Smooth muscle cell (in vitro differentiated cells): ENCODE results near the gene ZDHHC9. TPM values are rescaled to one million over a fixed set of nuclear protein-coding genes. Genes with fewer than 3 reads are reported as not detected.

Source experiments
- DNase-seq: peaks from one replicate; lab custom pipeline; 2025; ENCODE audit not compliant: unreplicated experiment; lab: John Stamatoyannopoulos, UW
- H2AFZ ChIP-seq: fragments of 200-600 bp; sonication (generic); 2 replicates; pipeline ENCODE4 v1.6.0; 2016; ENCODE audit warnings: antibody characterized with exemption, low read depth, mild to moderate bottlenecking
- H3F3A ChIP-seq: fragments of 200-600 bp; sonication (generic); 2 replicates; pipeline ENCODE4 v1.6.0; 2017; ENCODE audit warnings: antibody characterized with exemption, low read depth
- H3K27ac ChIP-seq: fragments of 200-600 bp; sonication (generic); 2 replicates; pipeline ENCODE4 v1.5.1; 2016; ENCODE audit warnings: low read depth, mild to moderate bottlenecking
- H3K27me3 ChIP-seq: fragments of 200-600 bp; sonication (generic); 2 replicates; pipeline ENCODE4 v1.6.1; 2016; ENCODE audit warnings: low read depth, mild to moderate bottlenecking
- H3K36me3 ChIP-seq: fragments of 200-600 bp; sonication (generic); 2 replicates; pipeline ENCODE4 v1.5.1; 2016; ENCODE audit warnings: low read depth
- H3K4me1 ChIP-seq: fragments of 200-600 bp; sonication (generic); 2 replicates; pipeline ENCODE4 v1.5.1; 2016; ENCODE audit warnings: low read depth
- H3K4me2 ChIP-seq: fragments of 200-600 bp; sonication (generic); 2 replicates; pipeline ENCODE4 v1.6.0; 2016; ENCODE audit warnings: mild to moderate bottlenecking
- H3K4me3 ChIP-seq: fragments of 200-600 bp; sonication (generic); 2 replicates; pipeline ENCODE4 v1.5.1; 2016; ENCODE audit warnings: mild to moderate bottlenecking
- H3K79me2 ChIP-seq: fragments of 200-600 bp; sonication (generic); 2 replicates; pipeline ENCODE4 v1.6.0; 2016; ENCODE audit warnings: low read depth, mild to moderate bottlenecking
- H3K9ac ChIP-seq: fragments of 200-600 bp; sonication (generic); 2 replicates; pipeline ENCODE4 v1.6.0; 2016; ENCODE audit warnings: low read depth
- H3K9me3 ChIP-seq: fragments of 200-600 bp; sonication (generic); replicated peaks from 2 replicates; pipeline ENCODE4 v1.5.1; 2016; ENCODE audit warnings: low read depth
- H4K20me1 ChIP-seq: fragments of 200-600 bp; sonication (generic); 2 replicates; pipeline ENCODE4 v1.6.0; 2016; ENCODE audit warnings: low read depth
- WGBS: methylation state at CpG from one replicate; pipeline ENCODE4 v1.1.7; 2016; ENCODE audit warnings: low lambda C conversion rate; 5-methylcytosine and 5-hydroxymethylcytosine counted together
- polyA plus RNA-seq: library from polyadenylated mRNA; unstranded; fragments of >200 nt; fragmentation: Nextera tagmentation; extraction: Ambion mirVana; gene quantifications from 2 replicates; pipeline ENCODE4 v1.2.1, GENCODE V29; 2016
- total RNA-seq: library from RNA; depleted of rRNA; stranded (reverse); fragments of >200 nt; gene quantifications from 2 replicates; pipeline ENCODE4 v1.2.3, GENCODE V29; 2014
- TF ChIP-seq, protein P1 (sequence below): fragments of 200-600 bp; sonication (generic); IDR thresholded peaks from 2 replicates; pipeline ENCODE4 v1.5.1; 2017; ENCODE audit warnings: borderline replicate concordance, mild to moderate bottlenecking, antibody characterized with exemption; ENCODE audit not compliant: insufficient read depth, poor library complexity, severe bottlenecking

The ZDHHC9 gene
- total and polyA plus RNA-seq, 2 experiments from 2014 or later: 44.3 to 45.7 TPM

DNA sequence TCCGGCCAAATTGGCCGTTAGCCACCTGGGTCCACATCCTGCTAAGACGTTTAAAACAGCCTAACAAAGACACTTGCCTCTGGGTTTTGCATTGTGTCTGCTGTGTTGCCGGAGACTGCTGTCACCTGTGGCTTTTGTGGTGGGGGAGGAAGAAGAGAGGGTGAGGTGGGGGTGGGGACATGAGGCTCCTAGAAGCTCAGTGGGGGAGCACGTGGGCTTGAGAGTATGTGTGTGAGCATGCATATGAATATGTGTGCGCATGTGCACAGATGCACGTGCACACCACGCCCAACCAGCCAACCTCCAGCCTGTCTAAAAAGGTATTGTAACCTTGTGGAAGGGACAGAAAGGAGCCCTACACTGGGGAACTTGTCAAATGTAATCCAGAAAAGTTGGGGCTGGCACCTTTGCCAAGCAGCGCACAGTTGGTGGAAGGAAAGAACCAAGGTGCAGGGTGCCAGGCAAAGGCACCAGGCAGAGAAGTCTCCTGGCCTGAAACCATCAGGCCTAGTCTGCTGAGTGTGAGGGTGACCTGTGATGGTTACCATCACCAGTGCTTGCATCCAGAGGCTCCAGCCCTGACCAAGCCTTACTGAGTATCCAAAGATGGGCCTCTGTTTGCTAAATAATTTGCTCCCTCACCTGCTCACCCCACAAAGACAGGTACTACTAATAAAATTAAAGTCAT lies 74.1 kb downstream of the ZDHHC9 start:
- Histone ChIP-seq H3F3A (no peaks in the 10 kb centered on the region), H3K9ac (no peak overlapping the region), H3K4me1 (no peaks in the 10 kb centered on the region), H3K9me3 (no peaks in the 10 kb centered on the region), H3K27me3 (no peaks in the 10 kb centered on the region), H2AFZ (no peak overlapping the region), H4K20me1 (no peaks in the 10 kb centered on the region), H3K4me3 (no peak overlapping the region), H3K36me3 (no peaks in the 10 kb centered on the region), H3K4me2 (no peak overlapping the region), H3K27ac (no peak overlapping the region), H3K79me2 (no peaks in the 10 kb centered on the region)
- 80% methylated on average over 9 of the region's 9 CpGs for WGBS
- DNase-seq: no peak
- TF ChIP-seq, protein P1, sequence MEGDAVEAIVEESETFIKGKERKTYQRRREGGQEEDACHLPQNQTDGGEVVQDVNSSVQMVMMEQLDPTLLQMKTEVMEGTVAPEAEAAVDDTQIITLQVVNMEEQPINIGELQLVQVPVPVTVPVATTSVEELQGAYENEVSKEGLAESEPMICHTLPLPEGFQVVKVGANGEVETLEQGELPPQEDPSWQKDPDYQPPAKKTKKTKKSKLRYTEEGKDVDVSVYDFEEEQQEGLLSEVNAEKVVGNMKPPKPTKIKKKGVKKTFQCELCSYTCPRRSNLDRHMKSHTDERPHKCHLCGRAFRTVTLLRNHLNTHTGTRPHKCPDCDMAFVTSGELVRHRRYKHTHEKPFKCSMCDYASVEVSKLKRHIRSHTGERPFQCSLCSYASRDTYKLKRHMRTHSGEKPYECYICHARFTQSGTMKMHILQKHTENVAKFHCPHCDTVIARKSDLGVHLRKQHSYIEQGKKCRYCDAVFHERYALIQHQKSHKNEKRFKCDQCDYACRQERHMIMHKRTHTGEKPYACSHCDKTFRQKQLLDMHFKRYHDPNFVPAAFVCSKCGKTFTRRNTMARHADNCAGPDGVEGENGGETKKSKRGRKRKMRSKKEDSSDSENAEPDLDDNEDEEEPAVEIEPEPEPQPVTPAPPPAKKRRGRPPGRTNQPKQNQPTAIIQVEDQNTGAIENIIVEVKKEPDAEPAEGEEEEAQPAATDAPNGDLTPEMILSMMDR: no peak

DNA sequence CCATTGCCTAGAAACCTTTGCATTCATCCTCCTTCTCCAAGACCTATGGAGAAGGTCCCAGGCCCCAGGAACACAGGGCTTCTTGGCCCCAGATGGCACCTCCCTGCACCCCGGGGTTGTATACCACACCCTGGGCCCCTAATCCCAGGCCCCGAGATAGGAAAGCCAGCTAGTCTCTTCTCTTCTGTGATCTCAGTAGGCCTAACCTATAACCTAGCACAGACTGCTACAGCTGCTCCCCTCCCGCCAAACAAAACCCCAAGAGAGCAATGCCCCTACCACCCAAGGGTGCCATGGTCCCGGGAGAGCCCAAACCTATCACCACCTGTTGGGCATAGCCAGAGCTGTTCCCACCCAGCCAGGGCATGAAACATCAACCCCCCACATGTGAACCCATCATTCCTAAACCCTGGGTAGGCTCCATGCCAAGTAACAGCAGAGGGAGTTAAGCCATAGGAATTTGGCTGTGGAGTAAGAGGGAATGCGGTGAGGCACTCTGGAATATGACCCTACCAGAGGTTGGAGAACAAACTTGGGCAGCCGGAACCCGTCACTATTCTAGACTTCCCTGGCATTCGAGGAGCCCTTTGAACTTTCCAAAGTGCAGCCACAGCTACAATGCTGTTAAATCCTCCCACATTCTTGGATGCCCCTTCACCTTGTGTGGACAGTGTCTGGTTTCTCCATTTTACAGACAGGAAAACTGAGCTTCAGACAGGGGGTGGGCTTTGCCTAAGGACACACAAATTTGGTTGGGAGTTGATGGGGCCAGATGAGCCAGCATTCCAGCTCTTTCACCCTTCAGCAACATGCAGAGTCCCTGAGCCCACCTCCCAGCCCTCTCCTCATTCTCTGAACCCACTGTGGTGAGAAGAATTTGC lies 74.9 kb downstream of the ZDHHC9 start:
- H4K20me1 ChIP-seq: no peaks in the 10 kb centered on the region
- no peak overlapping the region for H3K4me2 ChIP-seq
- DNase-seq: no peak
- no peaks in the 10 kb centered on the region for H3K27me3 ChIP-seq
- H3K9ac ChIP-seq: no peak overlapping the region
- H3K36me3 ChIP-seq: no peaks in the 10 kb centered on the region
- H3F3A ChIP-seq: no peaks in the 10 kb centered on the region
- H2AFZ ChIP-seq: no peak overlapping the region
- no peak overlapping the region for H3K27ac ChIP-seq
- H3K79me2 ChIP-seq: no peaks in the 10 kb centered on the region
- H3K4me3 ChIP-seq: no peak overlapping the region
- 84% methylated on average over 8 of the region's 8 CpGs for WGBS
- no peaks in the 10 kb centered on the region for H3K9me3 ChIP-seq
- H3K4me1 ChIP-seq: no peaks in the 10 kb centered on the region
- TF ChIP-seq, protein P1: no peak

DNA sequence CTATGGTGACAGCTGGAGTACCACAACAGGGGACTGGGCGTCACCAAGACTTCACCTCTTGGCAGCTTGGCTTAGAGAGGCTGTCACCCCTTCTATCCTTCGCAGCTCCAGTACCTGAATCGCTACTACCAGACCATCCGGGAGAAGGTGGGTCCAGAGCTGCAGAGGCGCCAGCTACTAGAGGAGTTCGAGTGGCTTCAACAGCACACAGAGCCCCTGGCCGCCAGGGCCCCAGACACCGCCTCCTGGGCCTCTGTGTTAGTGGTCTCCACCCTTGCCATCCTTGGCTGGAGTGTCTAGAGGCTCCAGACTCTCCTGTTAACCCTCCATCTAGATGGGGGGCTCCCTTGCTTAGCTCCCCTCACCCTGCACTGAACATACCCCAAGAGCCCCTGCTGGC lies 75.5 kb downstream of the ZDHHC9 start:
- Histone ChIP-seq H3K9ac (no peak overlapping the region), H3K27me3 (no peaks in the 10 kb centered on the region), H2AFZ (no peak overlapping the region), H3K36me3 (no peaks in the 10 kb centered on the region), H4K20me1 (no peaks in the 10 kb centered on the region), H3K27ac (no peak overlapping the region), H3K4me2 (no peak overlapping the region), H3K4me1 (no peaks in the 10 kb centered on the region), H3K4me3 (no peak overlapping the region), H3K79me2 (no peaks in the 10 kb centered on the region), H3K9me3 (no peaks in the 10 kb centered on the region), H3F3A (no peaks in the 10 kb centered on the region)
- WGBS: 82% methylated on average over 8 of the region's 8 CpGs
- TF ChIP-seq, protein P1: no peak
- DNase-seq: no peak

DNA sequence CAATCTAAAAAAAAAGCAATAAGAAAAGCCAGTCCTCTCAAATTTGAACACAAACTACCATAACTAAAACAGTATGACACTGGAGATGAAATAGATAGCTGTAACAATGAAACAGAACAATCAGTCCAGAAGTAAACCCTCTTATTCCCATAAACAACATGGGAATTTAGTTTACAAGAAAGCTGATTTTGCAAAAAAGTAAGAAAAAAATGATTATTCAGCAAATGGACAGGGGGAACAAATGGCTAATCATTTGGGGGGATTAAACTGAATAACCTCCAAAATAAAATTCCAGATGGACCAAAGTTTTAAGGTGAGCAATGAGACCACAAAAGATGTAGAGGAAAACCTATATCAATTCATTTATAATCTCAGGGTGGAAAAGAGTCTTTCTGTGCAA lies 80.0 kb downstream of the ZDHHC9 start:
- Histone ChIP-seq H3K36me3 (no peaks in the 10 kb centered on the region), H3K9ac (no peak overlapping the region), H3F3A (no peaks in the 10 kb centered on the region), H3K4me1 (no peaks in the 10 kb centered on the region), H3K27me3 (no peaks in the 10 kb centered on the region), H3K27ac (no peak overlapping the region), H3K4me2 (no peak overlapping the region), H2AFZ (no peak overlapping the region), H3K4me3 (no peak overlapping the region), H4K20me1 (no peaks in the 10 kb centered on the region), H3K79me2 (no peaks in the 10 kb centered on the region), H3K9me3 (no peaks in the 10 kb centered on the region)
- TF ChIP-seq, protein P1: no peak
- no peak for DNase-seq
